Occipital lobe (tissue), 2 donors: Measurements from ENCODE around the gene CFAP299. TPM values are rescaled to one million over a fixed set of nuclear protein-coding genes. Genes with fewer than 3 reads are reported as not detected.
"Not testable (repeated sequence)": the region's sequence is repeated elsewhere in the genome, so short reads cannot be mapped to it uniquely, and the experiment has no call there.

Source experiments
- DNase-seq: peaks from one replicate; lab custom pipeline; 2025; lab: John Stamatoyannopoulos, UW
- total RNA-seq: library from RNA; depleted of rRNA; stranded (reverse); fragments of >200 nt; gene quantifications from one replicate; pipeline ENCODE4 v1.2.3, GENCODE V29; 2014

CFAP299 gene
- total RNA-seq, 1 donor from 2014 or later = 1.1 TPM

DNA sequence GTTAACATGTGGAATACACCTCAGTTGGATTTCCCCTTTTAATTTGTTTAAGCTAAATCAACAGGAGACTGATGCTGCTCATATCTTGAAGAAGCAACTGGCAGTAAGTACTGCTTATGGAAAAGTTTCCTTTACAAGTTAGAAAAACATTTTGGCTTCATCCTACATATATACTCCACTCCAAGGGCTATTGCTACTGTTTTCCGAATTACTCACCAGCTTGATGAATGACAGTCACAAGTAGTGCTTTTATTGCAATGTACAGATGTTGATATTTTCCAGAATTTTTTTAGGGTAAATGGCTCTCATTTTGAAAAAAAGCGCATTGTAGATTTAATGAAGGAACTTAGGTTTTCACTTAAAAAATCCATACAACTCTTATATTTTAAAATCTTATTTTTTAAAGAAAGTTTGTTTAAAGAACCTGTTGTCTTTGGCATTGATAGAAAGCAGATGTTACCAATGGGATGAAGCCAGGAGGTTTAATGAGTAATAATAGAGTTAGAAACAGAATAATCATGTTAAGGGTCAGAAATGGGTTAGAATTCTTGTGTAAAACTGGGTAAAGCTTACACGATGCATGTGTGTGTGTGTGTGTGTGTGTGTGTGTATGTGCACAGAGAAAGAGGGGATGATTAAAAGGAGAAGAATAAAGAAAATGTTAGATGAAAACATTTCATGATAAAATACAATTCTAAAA is 272.9 kb downstream of the CFAP299 start:
- no peak for DNase-seq

DNA sequence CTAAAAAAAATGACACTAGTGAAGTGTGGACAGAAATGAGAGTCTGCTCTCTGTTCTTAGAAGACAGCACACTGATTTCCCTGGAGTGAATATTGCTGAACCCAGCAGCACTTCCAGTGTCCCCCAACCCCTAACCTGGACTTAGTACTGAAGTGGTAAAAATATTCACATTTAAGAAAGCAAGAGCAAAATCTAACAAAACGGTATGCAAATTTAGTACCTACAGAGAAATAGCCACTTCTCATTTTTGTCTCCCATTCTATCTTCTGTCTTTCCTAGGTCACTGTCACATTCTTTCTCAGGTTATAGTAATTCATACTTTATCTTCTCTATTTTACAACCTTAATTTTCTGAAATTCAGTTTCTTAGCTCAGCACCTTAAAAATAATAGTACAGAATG is 274.7 kb downstream of the CFAP299 start:
- no peak for DNase-seq

- no peak for DNase-seq
Measured at GRCh38 chr4:80610845-80611677, 275.5 kb downstream of the CFAP299 start.

DNA sequence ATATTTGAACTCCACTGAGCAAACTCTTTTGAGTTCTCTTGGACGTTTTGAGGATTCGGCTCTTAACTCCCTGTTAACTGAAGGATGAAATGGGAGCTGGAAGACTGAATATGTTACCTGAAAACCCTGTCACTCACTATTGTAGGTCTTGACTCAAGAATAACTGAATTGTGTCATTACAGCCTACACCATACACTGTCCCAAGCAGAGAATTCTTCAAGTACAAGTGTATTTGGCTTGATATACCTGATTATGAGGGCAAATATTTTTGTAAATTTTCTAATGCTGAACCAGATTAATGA is 276.1 kb downstream of the CFAP299 start:
- DNase-seq = no peak

- no peak for DNase-seq
Measured at GRCh38 chr4:80613470-80613869, 277.9 kb downstream of the CFAP299 start.

DNA sequence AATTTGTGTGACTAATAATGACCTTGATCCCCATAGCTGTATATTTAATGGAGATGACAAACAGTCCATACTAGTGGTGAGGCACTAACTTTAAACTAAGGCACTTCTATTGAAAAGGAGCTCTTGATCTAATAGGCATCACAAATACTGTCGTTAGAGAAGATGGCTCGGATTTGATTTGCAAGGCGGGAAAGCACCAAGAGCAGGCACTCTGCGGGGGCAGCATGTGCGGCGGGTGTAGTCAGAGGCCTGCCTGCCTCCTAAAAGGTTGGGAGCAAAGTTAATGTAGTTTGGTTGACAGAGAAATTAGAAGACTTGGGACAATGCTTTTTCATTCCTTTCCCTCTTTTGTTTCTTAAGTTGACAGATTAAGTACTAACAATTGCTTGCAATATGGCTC is 278.8 kb downstream of the CFAP299 start:
- no peak for DNase-seq

DNA sequence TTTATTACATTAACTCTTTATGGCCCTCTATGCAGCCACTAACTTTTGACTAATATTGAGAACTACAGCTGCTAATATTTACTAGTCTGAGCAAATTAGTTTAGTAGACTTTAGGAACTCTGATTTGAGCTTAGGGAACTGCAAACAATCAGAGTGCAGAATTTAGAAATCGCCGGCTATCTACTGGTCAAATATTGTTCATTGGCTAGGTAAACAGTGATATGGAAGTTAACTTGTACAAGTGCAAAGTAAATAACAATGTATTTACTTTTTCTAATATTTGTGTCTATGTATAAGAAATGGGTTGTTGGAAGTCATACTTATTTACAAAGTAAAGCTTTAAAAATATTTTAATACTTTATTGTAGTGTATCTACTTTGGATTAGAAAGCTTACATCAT is 279.6 kb downstream of the CFAP299 start:
- no peak for DNase-seq

DNA sequence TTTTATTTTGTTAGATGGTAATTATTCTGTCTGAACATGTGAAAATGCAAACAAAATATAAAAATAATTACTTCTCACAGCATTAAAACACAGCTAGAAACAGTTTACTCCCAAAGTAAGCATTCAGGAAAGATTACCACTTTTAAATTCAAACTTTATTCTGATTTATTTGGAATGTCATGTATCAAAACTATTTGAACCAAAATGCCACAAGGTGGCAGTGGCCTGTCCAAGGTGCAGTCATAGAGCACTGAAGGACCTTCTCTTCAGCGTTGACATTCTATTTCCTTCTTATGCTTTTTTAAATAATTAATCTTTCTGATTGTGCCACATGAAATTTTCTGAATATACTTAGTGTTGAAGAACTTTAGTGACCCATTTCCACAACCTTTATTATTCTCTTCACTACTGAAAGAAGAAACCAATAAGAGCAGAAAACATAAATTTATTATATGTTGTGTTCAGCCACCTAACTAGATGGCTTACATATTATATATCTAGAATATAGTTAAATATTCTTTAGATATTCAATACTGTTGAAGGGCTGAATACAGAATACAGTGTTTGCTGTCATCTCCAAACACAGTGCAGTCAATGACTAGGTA is 283.6 kb downstream of the CFAP299 start:
- no peak for DNase-seq

DNA sequence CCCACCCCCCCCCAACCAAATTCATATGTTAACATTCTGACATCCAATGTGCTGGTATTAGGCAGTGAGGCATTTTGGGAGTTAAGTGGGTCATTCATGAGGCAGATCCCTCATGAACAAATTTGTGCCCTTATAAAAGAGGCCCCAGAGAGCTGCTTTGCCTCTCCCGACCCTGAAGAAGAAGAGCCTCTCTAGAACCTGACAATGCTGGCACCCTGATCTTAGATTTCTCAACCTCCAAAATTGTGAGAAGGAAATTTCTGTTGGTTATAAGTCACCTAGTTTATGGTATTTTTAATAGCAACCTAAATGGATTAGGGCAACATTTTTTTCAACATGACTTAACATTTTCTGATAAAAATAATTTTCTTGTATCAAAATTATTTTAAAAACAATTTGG is 296.3 kb downstream of the CFAP299 start:
- DNase-seq = no peak

DNA sequence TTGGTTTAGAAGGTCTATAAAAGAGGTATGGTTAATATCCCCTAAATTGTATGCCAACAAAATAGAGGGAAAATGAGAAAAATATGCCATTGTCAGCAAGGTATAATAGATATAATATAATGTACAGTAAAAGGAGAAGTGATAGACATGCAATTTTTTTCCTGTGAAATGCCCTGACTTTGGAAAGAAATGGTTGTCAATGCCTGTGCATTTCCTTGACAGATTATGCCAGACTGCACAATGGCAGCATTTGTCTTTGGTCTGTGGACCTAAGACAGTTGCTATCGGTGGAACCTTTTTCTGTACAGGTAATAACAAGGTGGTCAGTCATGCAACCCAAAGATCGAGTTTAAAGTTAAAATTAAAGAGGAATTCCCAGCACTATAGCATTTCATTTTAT is 301.7 kb downstream of the CFAP299 start:
- DNase-seq = no peak

DNA sequence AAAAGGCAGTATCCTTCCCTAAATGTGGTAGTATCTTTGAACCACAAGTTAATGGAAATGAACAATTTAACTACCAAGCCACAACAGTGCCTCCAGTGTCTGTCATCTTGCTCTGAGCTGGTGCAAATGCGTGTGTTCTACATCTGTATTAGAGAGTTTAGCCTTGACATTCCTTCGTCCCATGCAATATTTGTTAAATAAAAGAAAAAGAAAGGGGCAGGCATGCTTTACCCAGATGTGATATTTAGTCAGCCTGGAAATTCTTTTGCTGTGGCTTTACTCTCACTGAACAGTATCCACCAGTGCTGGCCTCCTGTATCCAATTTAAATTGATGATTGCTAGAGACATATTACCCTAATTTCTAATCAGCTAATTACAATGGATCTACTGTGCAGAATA is 310.5 kb downstream of the CFAP299 start:
- no peak for DNase-seq

DNA sequence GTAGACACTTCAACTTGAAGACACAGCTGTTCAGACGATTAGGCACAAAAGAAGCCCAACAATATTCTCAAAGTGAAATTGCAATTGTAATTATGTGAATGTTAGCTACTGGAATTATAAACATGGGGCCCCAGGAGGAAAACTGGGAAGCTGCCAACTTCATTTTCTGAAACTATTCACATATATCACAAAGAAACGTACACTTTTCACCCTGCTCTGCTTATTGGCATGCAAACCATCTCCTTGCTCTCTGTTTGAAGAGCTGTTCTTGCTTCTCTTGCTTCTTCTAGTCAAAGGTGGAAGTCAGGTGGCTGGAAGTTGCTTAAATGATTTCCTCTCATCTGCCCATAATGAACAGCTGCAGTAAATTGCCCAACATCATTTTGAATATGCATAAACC is 320.1 kb downstream of the CFAP299 start:
- no peak for DNase-seq

DNA sequence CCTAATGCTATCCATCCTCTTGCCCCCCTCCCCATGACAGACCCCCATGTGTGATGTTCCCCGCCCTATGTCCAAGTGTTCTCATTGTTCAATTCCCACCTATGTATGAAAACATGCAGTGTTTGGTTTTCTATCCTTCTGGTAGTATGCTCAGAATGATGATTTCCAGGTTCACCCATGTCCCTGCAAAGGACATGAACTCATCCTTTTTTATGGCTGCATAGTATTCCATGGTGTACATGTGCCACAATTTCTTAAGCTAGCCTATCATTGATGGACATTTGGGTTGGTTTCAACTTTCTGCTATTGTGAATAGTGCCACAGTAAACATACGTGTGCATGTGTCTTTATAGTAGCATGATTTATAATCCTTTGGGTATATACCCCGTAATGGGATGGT is 334.6 kb downstream of the CFAP299 start:
- DNase-seq = not testable (repeated sequence)

GRCh38 chr4:80678413-80678812 is 342.9 kb downstream of the CFAP299 start:
- no peak for DNase-seq

DNA sequence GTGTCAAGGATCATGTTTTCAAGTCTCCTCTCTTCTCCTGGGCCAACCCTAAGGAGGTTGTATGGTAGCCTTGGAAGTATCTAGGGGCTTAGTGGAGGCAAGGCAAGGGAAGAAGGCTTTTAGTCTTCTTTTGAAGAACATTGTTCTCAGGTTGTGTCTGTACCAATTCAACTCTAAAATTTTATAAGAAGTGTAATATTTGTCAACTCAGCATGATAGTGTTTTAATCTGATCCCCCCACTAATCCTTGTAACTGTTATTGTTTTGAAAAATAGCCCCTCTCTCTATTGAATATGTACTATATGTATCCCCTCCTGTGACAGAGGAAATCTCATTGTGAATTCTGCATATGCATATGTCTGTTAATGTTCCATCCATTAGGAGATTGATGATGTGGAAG is 345.4 kb downstream of the CFAP299 start:
- no peak for DNase-seq

DNA sequence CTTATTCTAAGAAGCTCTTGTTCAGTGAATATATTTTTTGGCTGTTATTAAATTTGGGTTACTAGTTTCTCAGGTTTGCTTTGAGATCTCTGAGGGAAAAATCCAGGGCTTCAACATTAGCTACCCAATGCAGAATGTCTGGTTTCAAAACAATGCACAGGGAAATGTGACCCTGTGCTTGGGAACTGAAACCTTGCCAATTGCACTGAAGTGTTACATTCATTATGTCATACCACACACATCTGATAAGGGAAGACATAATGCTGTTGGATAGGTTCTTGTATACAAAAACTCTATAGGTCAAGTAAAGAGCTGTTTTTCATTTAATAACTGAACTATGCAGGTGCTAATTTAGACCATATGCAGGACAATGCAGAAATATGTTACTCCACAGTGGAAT is 349.7 kb downstream of the CFAP299 start:
- DNase-seq = no peak

DNA sequence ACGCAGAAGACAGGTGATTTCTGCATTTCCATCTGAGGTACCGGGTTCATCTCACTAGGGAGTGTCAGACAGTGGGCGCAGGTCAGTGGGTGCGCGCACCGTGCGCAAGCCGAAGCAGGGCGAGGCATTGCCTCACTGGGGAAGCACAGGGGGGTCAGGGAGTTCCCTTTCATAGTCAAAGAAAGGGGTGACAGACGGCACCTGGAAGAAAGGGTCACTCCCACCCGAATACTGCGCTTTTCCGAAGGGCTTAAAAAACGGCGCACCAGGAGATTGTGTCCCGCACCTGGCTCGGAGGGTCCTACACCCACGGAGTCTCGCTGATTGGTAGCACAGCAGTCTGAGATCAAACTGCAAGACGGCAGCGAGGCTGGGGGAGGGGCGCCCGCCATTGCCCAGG is 352.2 kb downstream of the CFAP299 start:
- DNase-seq = not testable (repeated sequence)

DNA sequence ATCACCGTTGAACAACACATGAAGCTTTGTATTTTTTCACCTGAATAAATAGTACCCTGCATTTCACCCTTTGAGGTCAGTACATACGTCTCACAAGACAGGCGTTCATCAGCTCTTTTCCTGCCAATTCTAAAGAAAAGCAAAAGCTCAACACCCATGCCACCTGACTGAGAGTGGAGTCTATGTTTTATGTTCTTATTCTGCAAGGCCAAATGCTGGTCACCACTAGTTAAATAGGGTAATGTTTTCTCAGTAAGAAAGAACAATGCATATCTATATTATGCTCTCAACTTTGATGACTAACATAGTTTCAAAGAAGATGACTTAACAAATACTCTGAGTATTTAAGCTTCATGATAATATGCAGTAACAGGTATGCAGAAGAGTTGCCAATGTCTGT is 358.6 kb downstream of the CFAP299 start:
- no peak for DNase-seq

GRCh38 chr4:80705311-80705710 is 369.8 kb downstream of the CFAP299 start:
- no peak for DNase-seq

DNA sequence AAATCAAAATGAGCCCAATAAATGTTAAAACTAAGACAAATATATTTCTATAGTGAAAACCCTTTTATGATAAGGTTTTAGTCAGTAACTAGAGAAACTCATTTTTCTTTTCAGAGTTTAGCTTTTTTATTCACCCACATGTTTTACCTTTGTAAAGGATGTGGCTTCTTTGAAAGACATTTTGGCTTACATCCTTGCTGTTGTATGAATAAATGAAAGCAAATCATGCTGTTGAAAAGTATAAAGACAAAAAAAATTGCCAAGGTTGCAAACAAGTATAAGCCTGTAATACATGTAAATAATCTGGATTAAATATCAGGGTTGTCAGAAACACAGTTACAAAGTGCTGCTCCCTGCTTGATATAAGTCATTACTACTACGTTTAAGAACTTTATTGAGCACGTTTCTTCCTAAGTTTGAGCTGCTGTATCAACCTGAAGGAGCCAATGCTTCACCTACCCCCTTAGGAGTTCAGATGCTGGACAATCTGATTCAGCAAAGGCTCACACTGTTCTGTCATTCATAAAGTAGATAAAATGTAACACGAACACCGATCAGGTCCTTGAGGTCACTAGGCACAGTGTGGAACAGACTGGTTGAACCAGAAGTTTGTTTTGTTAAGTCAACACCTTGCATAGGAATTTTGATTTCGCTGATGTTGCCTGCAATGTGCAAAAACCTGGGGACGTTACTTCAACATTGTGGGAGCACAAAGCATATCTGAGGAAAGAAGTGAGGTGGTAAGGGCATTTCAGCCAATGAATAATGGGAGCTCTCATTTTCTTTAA is 373.7 kb downstream of the CFAP299 start:
- DNase-seq = no peak

DNA sequence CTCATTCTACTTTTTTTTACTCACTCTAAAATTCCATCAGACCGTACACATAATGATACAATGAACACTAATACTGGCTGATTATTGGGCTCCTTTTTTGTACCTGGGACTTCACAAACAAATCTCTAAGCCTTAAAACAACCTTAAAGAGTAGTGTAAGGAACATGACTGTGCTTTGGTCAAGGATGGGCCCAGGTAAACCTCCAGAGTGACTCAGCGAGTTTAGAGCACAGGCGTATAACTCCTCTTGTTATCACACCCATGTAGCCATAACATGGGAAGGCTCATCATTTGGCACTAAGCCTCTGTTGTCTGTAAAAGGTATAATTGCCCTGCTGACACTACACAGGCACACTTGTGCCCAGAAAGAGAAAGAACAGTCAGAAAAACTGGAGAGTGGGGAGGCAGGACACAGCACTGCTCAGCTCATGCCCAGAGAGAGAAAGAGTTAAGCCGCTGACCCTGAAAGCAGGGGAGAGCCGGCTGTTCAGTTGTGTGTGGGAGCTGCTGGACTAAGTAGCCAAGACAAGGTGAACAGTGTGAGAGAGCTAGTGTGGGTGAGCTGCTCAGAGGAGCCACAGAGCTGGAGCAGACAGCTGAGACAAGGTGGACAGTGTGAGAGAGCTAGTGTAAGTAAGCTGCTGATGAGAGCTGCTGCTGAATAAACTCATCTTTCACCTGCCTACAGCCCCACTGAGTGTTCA is 375.4 kb downstream of the CFAP299 start:
- DNase-seq = no peak
